ENCODE data around the gene LCNL1.
A peak's percentile ranks its signal among the peaks of the same experiment; 100 is the strongest.
"Not testable (repeated sequence)": the region's sequence is repeated elsewhere in the genome, so short reads cannot be mapped to it uniquely, and the experiment has no call there.

Gene LCNL1

DNA sequence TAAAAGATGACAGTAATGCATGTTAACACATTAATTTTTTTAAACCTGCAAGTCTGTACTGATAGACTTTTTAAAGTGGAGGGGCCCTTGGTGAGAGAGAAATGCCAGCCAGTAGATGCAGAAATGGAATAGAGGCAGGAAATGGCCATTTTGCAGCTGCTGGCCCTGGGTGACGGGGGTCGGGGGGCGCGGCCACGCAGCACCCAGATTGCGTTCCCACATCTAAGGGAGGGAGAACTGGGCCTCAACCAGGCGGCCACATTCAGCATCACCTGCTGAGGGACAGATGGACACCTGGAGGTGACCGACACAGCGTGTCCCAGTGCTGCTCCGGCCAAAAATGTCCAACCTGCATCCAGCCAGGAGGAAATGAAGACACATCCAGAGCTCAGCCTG, 19.9 kb downstream of the LCNL1 start:
- H3K4me1 ChIP-seq (ENCODE audit: control insufficient read depth in 1 of 2, insufficient read depth in 1 of 2, low read depth in 1 of 2, low read length in 1 of 2) = peaks cover 39 to 47% of the 10 kb centered on the region in 2 experiments
- no peak overlapping the region for H3K27ac ChIP-seq
- no peaks in the 10 kb centered on the region for H3K9me3 ChIP-seq
- H3K36me3 ChIP-seq = peaks cover 11% of the 10 kb centered on the region
- TF ChIP-seq, protein P1, sequence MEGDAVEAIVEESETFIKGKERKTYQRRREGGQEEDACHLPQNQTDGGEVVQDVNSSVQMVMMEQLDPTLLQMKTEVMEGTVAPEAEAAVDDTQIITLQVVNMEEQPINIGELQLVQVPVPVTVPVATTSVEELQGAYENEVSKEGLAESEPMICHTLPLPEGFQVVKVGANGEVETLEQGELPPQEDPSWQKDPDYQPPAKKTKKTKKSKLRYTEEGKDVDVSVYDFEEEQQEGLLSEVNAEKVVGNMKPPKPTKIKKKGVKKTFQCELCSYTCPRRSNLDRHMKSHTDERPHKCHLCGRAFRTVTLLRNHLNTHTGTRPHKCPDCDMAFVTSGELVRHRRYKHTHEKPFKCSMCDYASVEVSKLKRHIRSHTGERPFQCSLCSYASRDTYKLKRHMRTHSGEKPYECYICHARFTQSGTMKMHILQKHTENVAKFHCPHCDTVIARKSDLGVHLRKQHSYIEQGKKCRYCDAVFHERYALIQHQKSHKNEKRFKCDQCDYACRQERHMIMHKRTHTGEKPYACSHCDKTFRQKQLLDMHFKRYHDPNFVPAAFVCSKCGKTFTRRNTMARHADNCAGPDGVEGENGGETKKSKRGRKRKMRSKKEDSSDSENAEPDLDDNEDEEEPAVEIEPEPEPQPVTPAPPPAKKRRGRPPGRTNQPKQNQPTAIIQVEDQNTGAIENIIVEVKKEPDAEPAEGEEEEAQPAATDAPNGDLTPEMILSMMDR (IDR thresholded peaks at IDR 0.05) = no peak
- H3K4me3 ChIP-seq (ENCODE audit: low read depth in 1 of 2, low read length in 1 of 2) = no peak overlapping the region
- peaks cover 4% of the 10 kb centered on the region for H3K27me3 ChIP-seq

- H3K27ac ChIP-seq; H3K4me3 ChIP-seq (ENCODE audit: low read depth in 1 of 2, low read length in 1 of 2); H3K27me3 ChIP-seq; H3K9me3 ChIP-seq: not testable (repeated sequence)
- Histone ChIP-seq H3K36me3 (peaks cover 28% of the 10 kb centered on the region), H3K4me1 (ENCODE audit: control insufficient read depth in 1 of 2, insufficient read depth in 1 of 2, low read depth in 1 of 2, low read length in 1 of 2) (peaks cover 27 to 31% of the 10 kb centered on the region in 2 experiments)
- TF ChIP-seq, protein P1 (IDR thresholded peaks at IDR 0.05) = peak; percentile 18
Measured at GRCh38 chr9:137004285-137004684, 21.5 kb downstream of the LCNL1 start.

GRCh38 chr9:137006116-137007003, 23.6 kb downstream of the LCNL1 start:
- no peaks in the 10 kb centered on the region for H3K9me3 ChIP-seq
- no peaks in the 10 kb centered on the region for H3K27me3 ChIP-seq
- H3K27ac ChIP-seq = no peak overlapping the region
- no peak overlapping the region for H3K4me3 ChIP-seq (ENCODE audit: low read depth in 1 of 2, low read length in 1 of 2)
- TF ChIP-seq, protein P1 (IDR thresholded peaks at IDR 0.05) = no peak
- H3K4me1 ChIP-seq (ENCODE audit: control insufficient read depth in 1 of 2, insufficient read depth in 1 of 2, low read depth in 1 of 2, low read length in 1 of 2) = peaks cover 7 to 10% of the 10 kb centered on the region in 2 experiments
- H3K36me3 ChIP-seq = peaks cover 49% of the 10 kb centered on the region

GRCh38 chr9:137007108-137007815, 24.5 kb downstream of the LCNL1 start:
- Histone ChIP-seq H3K27ac (no peak overlapping the region), H3K36me3 (peaks cover 58% of the 10 kb centered on the region), H3K4me1 (ENCODE audit: control insufficient read depth in 1 of 2, insufficient read depth in 1 of 2, low read depth in 1 of 2, low read length in 1 of 2) (peaks cover 0 to 4% of the 10 kb centered on the region in 2 experiments), H3K27me3 (no peaks in the 10 kb centered on the region), H3K4me3 (ENCODE audit: low read depth in 1 of 2, low read length in 1 of 2) (no peak overlapping the region), H3K9me3 (no peaks in the 10 kb centered on the region)
- TF ChIP-seq, protein P1 (IDR thresholded peaks at IDR 0.05) = no peak

- TF ChIP-seq, protein P1 (IDR thresholded peaks at IDR 0.05) = no peak
- Histone ChIP-seq H3K27ac (no peak overlapping the region), H3K4me3 (ENCODE audit: low read depth in 1 of 2, low read length in 1 of 2) (no peak overlapping the region), H3K36me3 (peaks cover 63% of the 10 kb centered on the region), H3K27me3 (no peaks in the 10 kb centered on the region), H3K4me1 (ENCODE audit: control insufficient read depth in 1 of 2, insufficient read depth in 1 of 2, low read depth in 1 of 2, low read length in 1 of 2) (no peaks in the 10 kb centered on the region), H3K9me3 (no peaks in the 10 kb centered on the region)
Measured at GRCh38 chr9:137007816-137008270, 25.1 kb downstream of the LCNL1 start.
